K562 (cell line): ENCODE data around the gene ADCY5. TPM values are rescaled to one million over a fixed set of nuclear protein-coding genes. Genes with fewer than 3 reads are reported as not detected.

Experiments used
- ATAC-seq: fragments of 200-7000 bp; cut with Tn5 transposase; 3 replicates; pipeline ENCODE4 v1.9.1; 2020; ENCODE audit warnings: moderate library complexity
- BruUV-seq: library from RNA; stranded (reverse); fragments of 400-500 nt; replicated peaks from 2 replicates; lab custom pipeline; 2021; lab: Mats Ljungman, UMichigan
- CTCF ChIA-PET: fragments of 300-600 bp; formaldehyde crosslinking; extraction: SDS; loops from one replicate; lab custom pipeline; 2021; ENCODE audit warnings: low intra/inter-chr PET ratio; lab: Yijun Ruan, JAX
- POLR2A ChIA-PET: fragments of 300-600, 350-650 bp; sonication (Branson Sonifier 250); formaldehyde crosslinking; extraction: SDS; loops from one replicate; lab custom pipeline; 2021; ENCODE audit warnings: antibody characterized with exemption, inconsistent platforms; lab: Yijun Ruan, JAX
- DNase-seq, 4 experiments: peaks; one replicate each; pipeline versions ENCODE4 v3.0.0 to v3.0.0-alpha.2; 2011 to 2018; ENCODE audit warnings: low spot score in 3 of 4, mixed read lengths in 3 of 4; ENCODE audit errors: extremely low read depth in 1 of 4
- FAIRE-seq: peaks from 2 replicates; lab custom pipeline; 2011; peaks lifted over from hg19 to GRCh38; lab: Jason Lieb, UNC
- H2AFZ ChIP-seq: 2 replicates; pipeline ENCODE4 v1.6.0; 2011; ENCODE audit warnings: low read depth, low read length, control low read depth, inconsistent platforms
- H3K27ac ChIP-seq: fragments of 200-600 bp; 3 replicates; pipeline ENCODE4 v1.8.0; 2011; ENCODE audit warnings: low read depth, mild to moderate bottlenecking, control low read depth, inconsistent platforms, low read length, moderate library complexity, mixed read lengths; ENCODE audit errors: extremely low read depth
- H3K27me3 ChIP-seq, 2 experiments: fragments of 300-600 bp in 1 of 2; 2 replicates in 1 of 2; 3 replicates in 1 of 2; pipeline versions ENCODE4 v1.6.0 to v1.8.0; 2011; ENCODE audit warnings: inconsistent platforms in 2 of 2, low read length in 2 of 2, mild to moderate bottlenecking in 1 of 2, mixed read lengths in 1 of 2, moderate library complexity in 1 of 2; ENCODE audit not compliant: control insufficient read depth in 2 of 2, insufficient read depth in 2 of 2
- H3K36me3 ChIP-seq: fragments of 300-600 bp; 3 replicates; pipeline ENCODE4 v1.8.0; 2011; ENCODE audit warnings: mild to moderate bottlenecking, low read length, inconsistent platforms; ENCODE audit not compliant: control insufficient read depth, insufficient read depth
- H3K4me1 ChIP-seq, 2 experiments: fragments of 200-600 bp in 1 of 2; replicated peaks in 1 of 2; 2 replicates in 1 of 2; 3 replicates in 1 of 2; pipeline versions ENCODE4 v1.5.1 to v1.8.0; 2011; ENCODE audit warnings: inconsistent platforms in 2 of 2, low read length in 2 of 2, mild to moderate bottlenecking in 1 of 2, mixed read lengths in 1 of 2, moderate library complexity in 1 of 2; ENCODE audit not compliant: control insufficient read depth in 2 of 2, insufficient read depth in 2 of 2
- H3K4me2 ChIP-seq: 2 replicates; pipeline ENCODE4 v1.6.1; 2011; ENCODE audit warnings: low read length, control low read depth, inconsistent platforms, mixed read lengths; ENCODE audit not compliant: insufficient read depth
- H3K4me3 ChIP-seq: fragments of 200-600 bp; sonication (generic), shearing (Covaris generic); 2 replicates; pipeline ENCODE4 v1.5.1; 2016; ENCODE audit warnings: control low read depth, inconsistent platforms
- H3K79me2 ChIP-seq: fragments of 200-600 bp; 3 replicates; pipeline ENCODE4 v1.8.0; 2011; ENCODE audit warnings: low read length, inconsistent platforms; ENCODE audit not compliant: control insufficient read depth, insufficient read depth
- H3K9ac ChIP-seq, 2 experiments: 2 replicates each; pipeline versions ENCODE4 v1.6.0 to v1.6.1; 2011; ENCODE audit warnings: low read depth in 2 of 2, low read length in 2 of 2, control low read depth in 1 of 2, inconsistent platforms in 1 of 2, mild to moderate bottlenecking in 1 of 2, mixed read lengths in 1 of 2; ENCODE audit not compliant: insufficient read depth in 1 of 2
- H3K9me1 ChIP-seq: one replicate; pipeline ENCODE4 v1.6.0; 2011; ENCODE audit warnings: inconsistent platforms, mild to moderate bottlenecking, low read length, moderate library complexity; ENCODE audit not compliant: control insufficient read depth, insufficient read depth
- H3K9me3 ChIP-seq: replicated peaks from 2 replicates; pipeline ENCODE4 v1.5.1; 2011; ENCODE audit warnings: low read depth, low read length, inconsistent platforms; ENCODE audit not compliant: control insufficient read depth, insufficient read depth
- H4K20me1 ChIP-seq: replicated peaks from 2 replicates; pipeline ENCODE4 v1.6.1; 2011; ENCODE audit warnings: low read length, inconsistent platforms, mixed read lengths; ENCODE audit not compliant: control insufficient read depth, insufficient read depth
- CHAMP1 ChIP-seq: fragments of 450-650 bp; IDR thresholded peaks from 2 replicates; pipeline ENCODE4 v1.6.1; 2016; ENCODE audit warnings: mild to moderate bottlenecking
- FOSL1 ChIP-seq: fragments of 200-800 bp; sonication (Bioruptor generic); conservative IDR thresholded peaks from 2 replicates; pipeline ENCODE4 v1.6.1; 2016; ENCODE audit warnings: missing genetic modification characterization, missing compliant biosample characterization
- WGBS: fragments of 100-300 bp; shearing (Covaris generic); methylation state at CpG from one replicate; pipeline ENCODE4 v1.1.6; 2016; ENCODE audit warnings: low coverage, mixed read lengths; ENCODE audit not compliant: insufficient coverage; ENCODE audit errors: missing lambda C conversion rate; 5-methylcytosine and 5-hydroxymethylcytosine counted together
- in situ Hi-C: fragments of 300-500 bp; cut with MboI; formaldehyde crosslinking; loops from 4 replicates; pipeline ENCODE4 v1.15.0; 2018; ENCODE audit warnings: inconsistent platforms, mixed read lengths
- intact Hi-C: fragments of 100-400 bp; cut with micrococcal nuclease; formaldehyde crosslinking; loops from 2 replicates; pipeline ENCODE4 v1.14.2; 2022
- polyA plus RNA-seq, 8 experiments: library from polyadenylated mRNA; depleted of rRNA in 4 of 8; stranded (reverse) in 5 of 8; unstranded in 3 of 8; fragments of >200 nt; fragmentation: Nextera tagmentation in 2 of 8; fragmentation: Illumina TruSeq in 1 of 8; extraction: Ambion mirVana in 2 of 8; extraction: Trizol in 1 of 8; gene quantifications; 2 replicates each; pipeline versions ENCODE4 v1.2.1 to v1.2.3, GENCODE V29; 2011 to 2014; ENCODE audit warnings: inconsistent platforms in 1 of 8, missing spikeins in 1 of 8
- total RNA-seq, 7 experiments: library from RNA; depleted of rRNA in 6 of 7; stranded (reverse); fragments of >200 nt in 6 of 7; fragmentation: Illumina TruSeq in 2 of 7; extraction: Trizol in 2 of 7; gene quantifications; 2 replicates each; pipeline versions ENCODE4 v1.2.1 to v1.2.3, GENCODE V29; 2011 to 2021; ENCODE audit warnings: low replicate concordance in 1 of 7

The ADCY5 gene
- total and polyA plus RNA-seq, 9 of the 15 experiments (the other 6 are each of a cell fraction or from before 2014, with no cell fraction given), result under 0.01 TPM; not detected in 8

GRCh38 chr3:123332124-123332641 lies 116.7 kb downstream of the ADCY5 start:
- ATAC-seq, result no peak
- no peak for DNase-seq

More at GRCh38 chr3:123332124-123332641, 116.7 kb downstream of the ADCY5 start:
- 6% methylated on average over 11 of the region's 15 CpGs for WGBS
- no peaks in the 10 kb centered on the region for H3K79me2 ChIP-seq
- no peak overlapping the region for H3K4me3 ChIP-seq
- H3K36me3 ChIP-seq, result no peaks in the 10 kb centered on the region
- in situ Hi-C loops, result loop anchor here (5.0 kb wide), 1 partner anchor 155 kb away; no protein-coding TSS in a partner anchor
- no peak for FAIRE-seq
- H3K9me3 ChIP-seq, result no peaks in the 10 kb centered on the region
- ChIA-PET POLR2A (interaction anchor here (0.7 kb wide), 1 partner anchor 176 kb away, joined by 3 read pairs; no protein-coding TSS in a partner anchor), CTCF (no interaction called here)
- TF ChIP-seq FOSL1 (0 out of 2 replicates have a peak, but pooled peaks have one; percentile 18), CHAMP1 (no peak)
- H3K9ac ChIP-seq, result no peak overlapping the region
- no peak overlapping the region for H2AFZ ChIP-seq
- intact Hi-C loops, result no loop called here
- no peaks in the 10 kb centered on the region for H4K20me1 ChIP-seq
- no TSS peak for BruUV-seq
- H3K27me3 ChIP-seq, result peaks cover 0 to 25% of the 10 kb centered on the region in 2 experiments; a peak in 3 of 5 replicates
- H3K4me1 ChIP-seq, result peaks cover 0 to 4% of the 10 kb centered on the region in 2 experiments; a peak in 1 of 5 replicates
- H3K4me2 ChIP-seq, result no peak overlapping the region
- no peak overlapping the region for H3K27ac ChIP-seq
- H3K9me1 ChIP-seq, result no peaks in the 10 kb centered on the region
